ENCODE results near the gene STK10.

Gene STK10

DNA sequence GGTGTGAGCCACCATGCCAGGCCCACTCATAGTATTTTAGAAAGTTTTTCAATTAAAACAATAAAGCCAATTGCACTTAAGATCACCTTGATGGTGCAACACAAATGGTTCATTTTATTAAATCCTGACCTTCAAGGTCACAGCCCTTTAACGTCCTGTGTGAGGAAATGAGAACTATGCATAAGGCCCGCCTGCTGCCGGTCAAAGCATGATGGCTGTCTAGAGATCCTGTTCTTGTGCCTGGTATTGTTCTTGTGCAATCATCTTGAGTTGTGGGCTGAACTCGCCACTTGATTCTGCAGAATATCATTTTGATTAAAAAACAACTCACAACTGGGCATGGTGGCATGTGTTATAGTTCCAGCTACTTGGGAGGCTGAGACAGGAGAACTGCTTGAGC, 137.9 kb downstream of the STK10 start:
- TF ChIP-seq FOXA1 (IDR thresholded peaks at IDR 0.05) (no peak), CTBP1 (IDR thresholded peaks at IDR 0.05; ENCODE audit: borderline replicate concordance) (no peak), FOXM1 (IDR thresholded peaks at IDR 0.05; ENCODE audit: borderline replicate concordance) (no peak), SP1 (IDR thresholded peaks at IDR 0.05) (no peak), FOXK2 (IDR thresholded peaks at IDR 0.05) (no peak), LEF1 (IDR thresholded peaks at IDR 0.05; ENCODE audit: borderline replicate concordance) (no peak), ARNT (IDR thresholded peaks at IDR 0.05) (no peak), ELF4 (IDR thresholded peaks at IDR 0.05) (no peak), BHLHE40 (IDR thresholded peaks at IDR 0.05; ENCODE audit: borderline replicate concordance) (no peak), PKNOX1 (IDR thresholded peaks at IDR 0.05) (no peak)
- CTCF ChIA-PET: no interaction called here
- no peak for DNase-seq (ENCODE audit: extremely low spot score)
- POLR2A ChIA-PET: no interaction called here

DNA sequence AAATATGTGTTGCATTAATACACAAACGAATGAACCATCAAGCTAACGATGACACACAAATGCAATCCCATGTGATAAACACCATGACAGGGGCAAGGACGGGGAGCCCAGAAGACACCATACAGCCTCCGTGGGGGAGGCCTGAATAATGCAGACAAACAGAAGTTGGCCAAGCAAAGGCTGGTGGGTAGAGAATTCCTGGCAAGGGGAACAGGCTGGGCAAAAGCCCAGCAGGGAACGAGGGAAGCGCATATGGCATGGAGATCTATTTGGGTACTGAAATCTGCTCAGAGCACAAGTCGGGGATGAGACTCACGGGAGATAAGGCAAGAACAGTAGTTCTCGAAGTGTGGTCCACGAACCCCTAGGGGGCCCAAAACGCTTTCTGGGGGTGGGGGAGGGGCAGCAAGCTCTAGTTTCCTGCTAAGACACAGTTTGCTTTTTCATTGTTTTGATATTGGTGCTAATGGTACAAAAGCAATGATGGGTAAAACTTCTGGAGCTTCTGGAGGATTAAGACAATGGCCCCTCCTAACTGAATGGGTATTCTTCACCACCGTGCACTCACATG, 138.7 kb downstream of the STK10 start:
- TF ChIP-seq CTBP1 (IDR thresholded peaks at IDR 0.05; ENCODE audit: borderline replicate concordance): no peak
- TF ChIP-seq ELF4 (IDR thresholded peaks at IDR 0.05): no peak
- no peak for TF ChIP-seq PKNOX1 (IDR thresholded peaks at IDR 0.05)
- TF ChIP-seq LEF1 (IDR thresholded peaks at IDR 0.05; ENCODE audit: borderline replicate concordance): no peak
- no peak for TF ChIP-seq HDGF (IDR thresholded peaks at IDR 0.05; ENCODE audit: borderline replicate concordance)
- no peak for TF ChIP-seq ZNF384 (IDR thresholded peaks at IDR 0.05)
- ChIA-PET POLR2A (no interaction called here), CTCF (no interaction called here)
- no peak for DNase-seq (ENCODE audit: extremely low spot score)

- CTCF ChIA-PET: interaction anchor here (0.6 kb wide), 1 partner anchor 42 kb away, joined by 3 read pairs; no protein-coding TSS in a partner anchor
- POLR2A ChIA-PET: no interaction called here
- TF ChIP-seq FOXM1 (IDR thresholded peaks at IDR 0.05; ENCODE audit: borderline replicate concordance): no peak
- no peak for TF ChIP-seq LEF1 (IDR thresholded peaks at IDR 0.05; ENCODE audit: borderline replicate concordance)
- no peak for TF ChIP-seq FOXA1 (IDR thresholded peaks at IDR 0.05)
- TF ChIP-seq SP1 (IDR thresholded peaks at IDR 0.05): no peak
- TF ChIP-seq ARNT (IDR thresholded peaks at IDR 0.05): no peak
- TF ChIP-seq CTBP1 (IDR thresholded peaks at IDR 0.05; ENCODE audit: borderline replicate concordance): no peak
- no peak for TF ChIP-seq TARDBP (IDR thresholded peaks at IDR 0.05)
- TF ChIP-seq HDGF (IDR thresholded peaks at IDR 0.05; ENCODE audit: borderline replicate concordance): no peak
- no peak for DNase-seq (ENCODE audit: extremely low spot score)
These were observed 139.4 kb downstream of the STK10 start for GRCh38 chr5:172048539-172049101.

GRCh38 chr5:172048170-172048422, 139.9 kb downstream of the STK10 start:
- no peak for DNase-seq (ENCODE audit: extremely low spot score)
- ChIA-PET POLR2A (interaction anchor here (1.2 kb wide), 1 partner anchor 11 kb away, joined by 3 read pairs; no protein-coding TSS in a partner anchor), CTCF (interaction anchor here (0.6 kb wide), 1 partner anchor 41 kb away, joined by 3 read pairs; no protein-coding TSS in a partner anchor)
- TF ChIP-seq FOXM1 (IDR thresholded peaks at IDR 0.05; ENCODE audit: borderline replicate concordance): no peak
- TF ChIP-seq HDGF (IDR thresholded peaks at IDR 0.05; ENCODE audit: borderline replicate concordance): no peak
- TF ChIP-seq ARNT (IDR thresholded peaks at IDR 0.05): no peak
- no peak for TF ChIP-seq ZNF384 (IDR thresholded peaks at IDR 0.05)

- ChIA-PET CTCF (interaction anchor here (1.0 kb wide), 1 partner anchor 134 kb away, joined by 3 read pairs; no protein-coding TSS in a partner anchor), POLR2A (no interaction called here)
- TF ChIP-seq HDGF (IDR thresholded peaks at IDR 0.05; ENCODE audit: borderline replicate concordance) (no peak), FOXK2 (IDR thresholded peaks at IDR 0.05) (no peak), SUZ12 (IDR thresholded peaks at IDR 0.05) (no peak), FOXM1 (IDR thresholded peaks at IDR 0.05; ENCODE audit: borderline replicate concordance) (no peak), SP1 (IDR thresholded peaks at IDR 0.05) (no peak)
- DNase-seq (ENCODE audit: extremely low spot score): no peak
These were observed 141.4 kb downstream of the STK10 start for GRCh38 chr5:172046593-172046992.

GRCh38 chr5:172045315-172045632, 142.8 kb downstream of the STK10 start:
- no peak for DNase-seq (ENCODE audit: extremely low spot score)
- CTCF ChIA-PET: interaction anchor here (0.8 to 1.4 kb wide), 3 partner anchors 18 to 134 kb away, joined by 5 to 7 read pairs (median 6); no protein-coding TSS in a partner anchor
- TF ChIP-seq FOXK2 (IDR thresholded peaks at IDR 0.05) (no peak), CTBP1 (IDR thresholded peaks at IDR 0.05; ENCODE audit: borderline replicate concordance) (no peak), LEF1 (IDR thresholded peaks at IDR 0.05; ENCODE audit: borderline replicate concordance) (no peak), TARDBP (IDR thresholded peaks at IDR 0.05) (no peak)
- POLR2A ChIA-PET: interaction anchor here (1.3 kb wide), 1 partner anchor 39 kb away, joined by 8 read pairs; the partner anchor contains the start of gene FBXW11

GRCh38 chr5:172044631-172045314, 143.3 kb downstream of the STK10 start:
- ChIA-PET POLR2A (interaction anchor here (1.3 kb wide), 1 partner anchor 39 kb away, joined by 8 read pairs; the partner anchor contains the start of gene FBXW11), CTCF (interaction anchor here (0.5 to 1.4 kb wide), 5 partner anchors 18 to 776 kb away, joined by 3 to 7 read pairs (median 5); no protein-coding TSS in a partner anchor)
- no peak for TF ChIP-seq SUZ12 (IDR thresholded peaks at IDR 0.05)
- TF ChIP-seq SP1 (IDR thresholded peaks at IDR 0.05): no peak
- no peak for TF ChIP-seq LEF1 (IDR thresholded peaks at IDR 0.05; ENCODE audit: borderline replicate concordance)
- TF ChIP-seq HDGF (IDR thresholded peaks at IDR 0.05; ENCODE audit: borderline replicate concordance): no peak
- no peak for DNase-seq (ENCODE audit: extremely low spot score)

DNA sequence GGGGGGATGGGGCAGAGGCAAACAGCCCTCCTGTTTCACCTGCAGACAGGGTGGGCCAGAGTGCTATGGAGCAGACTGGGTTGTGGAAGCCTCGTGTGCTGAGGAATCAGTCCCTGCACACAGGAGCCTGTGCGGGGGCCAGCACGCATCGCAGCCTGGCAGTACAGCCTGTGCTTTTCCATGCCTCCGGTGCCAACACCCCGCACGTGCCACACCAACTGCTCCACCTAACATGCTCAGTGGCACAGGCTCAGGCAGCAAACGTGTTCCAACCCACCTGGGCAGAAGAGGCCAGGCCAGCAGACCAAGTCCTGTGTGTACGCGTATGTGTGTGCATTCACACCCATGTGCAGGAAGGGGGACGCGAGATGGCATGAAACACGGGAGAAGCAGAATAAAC, 144.2 kb downstream of the STK10 start:
- ChIA-PET POLR2A (no interaction called here), CTCF (no interaction called here)
- DNase-seq (ENCODE audit: extremely low spot score): no peak
- TF ChIP-seq FOXA1 (IDR thresholded peaks at IDR 0.05): no peak
- no peak for TF ChIP-seq TARDBP (IDR thresholded peaks at IDR 0.05)
- no peak for TF ChIP-seq L3MBTL2 (conservative IDR thresholded peaks at IDR 0.05)
- TF ChIP-seq SUZ12 (IDR thresholded peaks at IDR 0.05): no peak
- no peak for TF ChIP-seq FOXK2 (IDR thresholded peaks at IDR 0.05)
- no peak for TF ChIP-seq ARNT (IDR thresholded peaks at IDR 0.05)
